HCT116 (cell line): Measurements from ENCODE around the gene FLNB.

Source experiments
- CTCF ChIP-seq, 3 experiments: fragments of 200-600 bp in 1 of 3; sonication (generic) in 1 of 3; IDR thresholded peaks in 2 of 3; conservative IDR thresholded peaks in 1 of 3; 2 replicates each; pipeline ENCODE4 v1.5.1; 2012 to 2017; ENCODE audit warnings: low read depth in 2 of 3, low read length in 2 of 3, antibody characterized with exemption in 1 of 3, borderline replicate concordance in 1 of 3, control low read depth in 1 of 3, mild to moderate bottlenecking in 1 of 3, mixed read lengths in 1 of 3, mixed run types in 1 of 3, moderate library complexity in 1 of 3; ENCODE audit not compliant: insufficient read depth in 1 of 3
- EZH2phosphoT487 ChIP-seq: fragments of 200-600 bp; IDR thresholded peaks from 2 replicates; pipeline ENCODE4 v1.6.1; 2018; ENCODE audit warnings: antibody characterized with exemption, borderline replicate concordance
- JUND ChIP-seq: IDR thresholded peaks from 2 replicates; pipeline ENCODE4 v1.6.1; 2012
- POLR2A ChIP-seq: IDR thresholded peaks from 2 replicates; pipeline ENCODE4 v1.7.0; 2011; ENCODE audit warnings: borderline replicate concordance; ENCODE audit not compliant: insufficient read depth, insufficient read length; ENCODE audit errors: extremely low read depth
- POLR2AphosphoS5 ChIP-seq: IDR thresholded peaks from 2 replicates; pipeline ENCODE4 v1.6.1; 2011; ENCODE audit warnings: mild to moderate bottlenecking, low read depth, low read length, moderate library complexity
- SP1 ChIP-seq: IDR thresholded peaks from 2 replicates; pipeline ENCODE4 v1.6.1; 2012; ENCODE audit warnings: low read depth
- YY1 ChIP-seq: IDR thresholded peaks from 2 replicates; pipeline ENCODE4 v1.6.1; 2011; ENCODE audit warnings: low read length, low read depth, moderate library complexity, mild to moderate bottlenecking; ENCODE audit not compliant: insufficient replicate concordance; ENCODE audit errors: extremely low read depth
- ZBTB33 ChIP-seq: IDR thresholded peaks from 2 replicates; pipeline ENCODE4 v1.6.1; 2011; ENCODE audit warnings: mild to moderate bottlenecking, low read length, moderate library complexity; ENCODE audit not compliant: insufficient replicate concordance; ENCODE audit errors: extremely low read depth
- TF ChIP-seq, protein P1 (sequence below): IDR thresholded peaks from 2 replicates; pipeline ENCODE4 v1.6.1; 2012
- TF ChIP-seq, protein P2 (sequence below): IDR thresholded peaks from 2 replicates; pipeline ENCODE4 v1.6.1; 2012

DNA sequence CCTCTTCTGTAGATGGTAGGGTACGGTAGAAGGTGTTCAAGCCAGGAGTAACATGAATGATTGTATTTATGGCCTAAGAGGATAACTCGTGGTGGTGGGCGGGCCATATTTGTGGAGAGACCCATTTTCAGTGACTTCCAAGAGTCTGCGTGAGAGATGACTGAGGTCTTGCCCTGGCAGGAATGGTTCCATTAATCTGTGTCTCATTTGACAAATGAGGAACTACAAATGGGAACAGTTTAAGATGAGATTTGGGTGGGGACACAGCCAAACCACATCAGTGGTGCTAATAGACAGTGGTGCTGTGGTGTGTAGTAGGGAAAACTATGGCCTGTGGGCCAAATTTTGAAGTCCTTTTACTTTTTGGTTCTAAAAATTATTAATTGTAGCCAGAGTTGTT, 47.1 kb downstream of the FLNB start:
- no peak for TF ChIP-seq POLR2A
- no peak for TF ChIP-seq YY1
- no peak for TF ChIP-seq EZH2phosphoT487
- TF ChIP-seq POLR2AphosphoS5 = no peak
- TF ChIP-seq, protein P1, sequence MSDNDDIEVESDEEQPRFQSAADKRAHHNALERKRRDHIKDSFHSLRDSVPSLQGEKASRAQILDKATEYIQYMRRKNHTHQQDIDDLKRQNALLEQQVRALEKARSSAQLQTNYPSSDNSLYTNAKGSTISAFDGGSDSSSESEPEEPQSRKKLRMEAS = no peak
- TF ChIP-seq CTCF (IDR thresholded peaks at IDR 0.05 in 2 of 3, conservative IDR thresholded peaks at IDR 0.05 in 1 of 3; ENCODE audit: borderline replicate concordance in 1 of 3, insufficient read depth in 1 of 3, low read depth in 2 of 3, low read length in 2 of 3) = no peak
- TF ChIP-seq SP1 = no peak
- TF ChIP-seq, protein P2, sequence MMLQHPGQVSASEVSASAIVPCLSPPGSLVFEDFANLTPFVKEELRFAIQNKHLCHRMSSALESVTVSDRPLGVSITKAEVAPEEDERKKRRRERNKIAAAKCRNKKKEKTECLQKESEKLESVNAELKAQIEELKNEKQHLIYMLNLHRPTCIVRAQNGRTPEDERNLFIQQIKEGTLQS = no peak
- TF ChIP-seq JUND = no peak
- TF ChIP-seq ZBTB33 = no peak
